NCI-H524 treated with DMSO at 0.1 percent for 48 hours (cell line): ENCODE measurements around the gene HOXA5.

Source experiments
- DNase-seq: peaks from one replicate; lab custom pipeline; 2025; lab: John Stamatoyannopoulos, UW

The HOXA5 gene

DNA sequence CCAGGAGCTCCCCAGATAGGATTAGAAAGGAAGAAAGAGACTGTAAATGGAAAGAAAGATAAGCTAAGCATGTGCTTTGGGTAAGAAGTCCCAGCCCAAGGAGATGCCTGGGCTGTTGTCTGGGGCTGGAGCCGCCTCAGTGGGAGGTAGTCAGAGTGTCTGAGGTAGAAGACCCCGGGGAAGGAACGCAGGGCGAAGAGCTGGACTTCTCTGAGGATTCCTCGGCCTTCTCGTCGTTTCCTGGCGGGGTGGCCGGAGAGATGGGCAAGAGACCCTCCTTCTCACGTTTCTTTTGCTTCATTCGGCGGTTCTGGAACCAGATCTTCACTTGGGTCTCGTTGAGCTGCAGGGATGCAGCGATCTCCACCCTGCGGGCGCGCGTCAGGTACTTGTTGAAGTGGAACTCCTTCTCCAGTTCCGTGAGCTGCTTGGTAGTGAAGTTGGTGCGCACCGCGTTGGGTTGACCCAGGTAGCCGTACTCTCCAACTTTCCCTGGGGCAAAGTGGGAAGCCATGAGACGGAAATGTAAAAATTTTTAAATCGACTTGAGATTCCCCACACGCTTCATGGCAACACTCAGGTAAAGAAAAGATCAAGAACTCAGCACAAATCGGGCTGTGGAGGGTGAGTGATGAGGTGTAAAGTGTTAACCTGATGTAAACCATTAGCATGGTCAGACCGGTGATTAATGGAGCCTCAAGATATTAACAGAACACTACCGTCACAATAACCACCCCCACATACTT, 49.0 kb downstream of the HOXA5 start:
- DNase-seq = no peak

DNA sequence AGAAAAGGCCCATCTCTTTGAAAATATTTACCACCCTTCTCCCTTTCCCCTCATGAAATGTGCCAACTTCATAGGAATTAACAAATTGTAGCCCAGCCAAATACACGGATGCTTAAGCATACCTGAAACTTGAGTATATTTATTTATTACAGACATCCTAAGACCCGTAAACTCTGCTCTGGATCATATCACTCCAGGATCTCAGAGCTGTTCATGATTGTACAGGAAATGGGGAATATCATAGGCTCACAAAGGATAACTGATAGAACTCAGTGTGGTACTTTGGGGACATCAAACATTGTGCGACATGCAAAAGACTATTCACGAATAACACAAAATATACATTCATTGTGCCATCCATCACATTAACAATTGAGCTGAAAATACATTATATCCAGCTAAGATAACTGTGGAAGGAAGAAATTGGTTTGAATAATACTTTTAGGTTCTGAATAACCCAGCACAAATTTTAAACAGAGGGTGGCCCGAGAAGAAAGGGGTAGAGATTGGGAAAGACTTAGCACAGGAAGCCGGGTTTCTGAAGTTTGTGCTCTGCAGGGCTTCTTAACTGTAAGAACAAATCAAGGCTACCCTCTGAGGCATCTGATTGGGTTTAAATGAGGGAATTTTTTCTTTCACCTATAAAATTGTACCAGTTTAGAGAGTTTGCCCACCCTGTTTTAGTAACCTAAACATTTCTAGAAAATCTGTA, 50.1 kb downstream of the HOXA5 start:
- no peak for DNase-seq

DNA sequence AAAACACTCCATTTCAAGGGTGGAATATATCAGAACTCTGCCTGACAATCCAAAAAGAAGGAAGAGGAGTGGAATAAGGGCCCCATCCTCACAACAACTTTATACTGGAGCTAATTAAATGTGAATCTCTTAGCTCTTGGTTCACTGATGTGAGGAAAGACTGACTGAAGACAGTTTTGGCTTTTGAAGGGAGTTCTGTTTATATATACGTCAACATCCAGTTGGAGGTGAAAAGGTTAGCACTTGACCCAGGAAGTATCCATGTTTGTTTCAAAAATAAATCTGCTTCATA, 50.7 kb downstream of the HOXA5 start:
- DNase-seq = no peak

DNA sequence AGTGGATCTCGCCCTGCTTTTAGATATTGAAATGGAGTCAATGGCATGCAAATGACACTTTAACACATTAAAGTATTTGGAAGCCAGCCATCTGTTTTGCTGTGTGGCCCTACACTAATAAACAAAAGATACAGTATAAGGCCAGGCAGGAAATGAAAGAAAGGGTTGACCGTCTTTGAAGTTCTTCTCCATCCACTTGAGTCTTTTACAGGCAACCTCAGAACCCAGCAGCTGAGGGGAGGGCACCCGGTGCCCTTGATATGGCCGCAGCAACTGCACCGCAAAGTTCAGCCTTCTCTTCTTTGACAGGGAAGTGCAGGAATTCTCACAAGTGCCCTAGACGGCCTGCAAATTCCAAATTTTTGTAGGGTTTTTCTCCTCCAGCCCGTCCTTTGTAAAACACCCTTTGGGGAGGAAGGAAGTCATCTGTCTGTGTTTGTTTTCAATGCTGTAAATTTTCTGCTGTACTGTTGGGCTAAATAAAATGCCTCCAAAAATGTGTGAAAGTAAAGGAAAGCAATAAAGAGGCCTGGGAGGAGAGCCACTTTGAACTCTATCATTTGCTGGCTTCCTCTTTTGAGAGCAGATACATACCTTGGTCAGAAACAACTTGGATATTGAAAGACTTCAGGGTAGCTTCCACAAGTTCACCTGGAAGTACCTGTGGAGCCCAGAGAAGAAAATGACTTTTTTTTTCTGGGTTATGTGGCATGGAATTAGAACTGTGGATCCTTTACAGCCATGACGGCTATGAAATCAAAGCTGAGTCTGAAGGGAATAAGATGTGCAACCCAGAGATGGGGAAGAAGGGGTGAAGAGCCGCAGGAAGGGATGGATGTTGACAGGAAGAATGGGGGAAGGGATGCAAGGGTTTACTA, 51.3 kb downstream of the HOXA5 start:
- no peak for DNase-seq

DNA sequence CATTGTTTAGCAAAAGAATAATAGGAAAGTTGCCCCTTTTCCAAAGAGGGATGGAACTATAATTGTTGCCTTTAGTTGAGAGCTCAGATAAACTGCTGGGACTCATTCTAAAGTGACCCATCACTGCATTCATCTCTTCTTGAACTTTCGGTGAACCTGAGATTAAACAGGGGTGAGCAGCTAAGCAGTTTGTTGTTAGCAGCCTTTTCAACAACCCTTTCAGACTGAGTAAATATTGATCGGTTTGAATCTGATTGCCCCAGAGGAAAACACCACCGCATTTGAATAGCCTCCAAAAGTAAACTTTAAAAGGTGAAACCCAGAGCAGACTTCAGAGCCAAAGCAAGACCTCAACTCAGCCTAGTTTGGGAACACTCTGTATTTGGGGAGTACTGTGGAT, 52.4 kb downstream of the HOXA5 start:
- DNase-seq = no peak
